Measurements from ENCODE around the gene SMYD3. TPM values are rescaled to one million over a fixed set of nuclear protein-coding genes. Genes with fewer than 3 reads are reported as not detected.

SMYD3 gene
- polyA plus RNA-seq, 1 donor from 2014 or later: 48.6 TPM

DNA sequence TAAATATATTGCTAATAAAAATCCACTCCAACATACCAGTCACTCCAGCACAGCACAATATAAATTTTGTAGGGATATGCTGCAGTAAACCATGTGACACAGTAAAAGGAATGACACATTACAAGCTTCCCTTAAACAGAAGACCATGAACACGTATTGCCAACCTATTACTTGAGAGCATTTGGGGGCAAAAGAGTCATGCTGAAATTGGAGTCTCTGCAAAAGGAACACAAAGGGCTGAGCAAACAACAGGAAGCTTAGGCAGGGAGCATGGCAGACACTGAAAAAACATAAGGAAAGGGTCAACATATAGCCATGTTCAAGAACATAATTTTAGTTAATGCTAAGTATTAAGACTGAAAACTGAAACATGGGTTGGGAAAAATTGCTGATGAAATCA is 214.5 kb downstream of the SMYD3 start:
- no peak for TF ChIP-seq POLR2AphosphoS5 (IDR thresholded peaks at IDR 0.05)
- no peak overlapping the region for H3K4me3 ChIP-seq (ENCODE audit: low read length)
- no peak overlapping the region for H3K4me2 ChIP-seq (ENCODE audit: low read length)
- H3K27me3 ChIP-seq (ENCODE audit: insufficient read depth, low read depth, low read length): no peaks in the 10 kb centered on the region
- H3F3A ChIP-seq (ENCODE audit: insufficient read depth, low read length, poor library complexity, severe bottlenecking): no peaks in the 10 kb centered on the region
- H2AFZ ChIP-seq (ENCODE audit: low read depth, low read length): no peak overlapping the region
- no peaks in the 10 kb centered on the region for H3K79me2 ChIP-seq (replicated peaks; ENCODE audit: insufficient read depth, low read length)
- no peaks in the 10 kb centered on the region for H4K20me1 ChIP-seq (ENCODE audit: insufficient read depth)
- H3K9ac ChIP-seq (ENCODE audit: low read length): no peak overlapping the region
- no peaks in the 10 kb centered on the region for H3K9me2 ChIP-seq (ENCODE audit: insufficient read depth, low read length)
- H3K36me3 ChIP-seq (ENCODE audit: insufficient read depth, low read length): no peaks in the 10 kb centered on the region
- no peaks in the 10 kb centered on the region for H3K9me3 ChIP-seq (ENCODE audit: low read length)
- no peak overlapping the region for H3K27ac ChIP-seq (ENCODE audit: low read length)

- Histone ChIP-seq H3K9ac (ENCODE audit: low read length) (no peak overlapping the region), H2AFZ (ENCODE audit: low read depth, low read length) (no peak overlapping the region), H3K9me2 (ENCODE audit: insufficient read depth, low read length) (no peaks in the 10 kb centered on the region), H3K9me3 (ENCODE audit: low read length) (no peaks in the 10 kb centered on the region), H3K27ac (ENCODE audit: low read length) (no peak overlapping the region), H3K4me3 (ENCODE audit: low read length) (no peak overlapping the region), H3F3A (ENCODE audit: insufficient read depth, low read length, poor library complexity, severe bottlenecking) (no peaks in the 10 kb centered on the region), H3K27me3 (ENCODE audit: insufficient read depth, low read depth, low read length) (no peaks in the 10 kb centered on the region), H4K20me1 (ENCODE audit: insufficient read depth) (no peaks in the 10 kb centered on the region), H3K36me3 (ENCODE audit: insufficient read depth, low read length) (no peaks in the 10 kb centered on the region), H3K4me2 (ENCODE audit: low read length) (no peak overlapping the region), H3K79me2 (replicated peaks; ENCODE audit: insufficient read depth, low read length) (no peaks in the 10 kb centered on the region)
- TF ChIP-seq, protein P1, sequence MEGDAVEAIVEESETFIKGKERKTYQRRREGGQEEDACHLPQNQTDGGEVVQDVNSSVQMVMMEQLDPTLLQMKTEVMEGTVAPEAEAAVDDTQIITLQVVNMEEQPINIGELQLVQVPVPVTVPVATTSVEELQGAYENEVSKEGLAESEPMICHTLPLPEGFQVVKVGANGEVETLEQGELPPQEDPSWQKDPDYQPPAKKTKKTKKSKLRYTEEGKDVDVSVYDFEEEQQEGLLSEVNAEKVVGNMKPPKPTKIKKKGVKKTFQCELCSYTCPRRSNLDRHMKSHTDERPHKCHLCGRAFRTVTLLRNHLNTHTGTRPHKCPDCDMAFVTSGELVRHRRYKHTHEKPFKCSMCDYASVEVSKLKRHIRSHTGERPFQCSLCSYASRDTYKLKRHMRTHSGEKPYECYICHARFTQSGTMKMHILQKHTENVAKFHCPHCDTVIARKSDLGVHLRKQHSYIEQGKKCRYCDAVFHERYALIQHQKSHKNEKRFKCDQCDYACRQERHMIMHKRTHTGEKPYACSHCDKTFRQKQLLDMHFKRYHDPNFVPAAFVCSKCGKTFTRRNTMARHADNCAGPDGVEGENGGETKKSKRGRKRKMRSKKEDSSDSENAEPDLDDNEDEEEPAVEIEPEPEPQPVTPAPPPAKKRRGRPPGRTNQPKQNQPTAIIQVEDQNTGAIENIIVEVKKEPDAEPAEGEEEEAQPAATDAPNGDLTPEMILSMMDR (IDR thresholded peaks at IDR 0.05; ENCODE audit: poor library complexity, severe bottlenecking): no peak
- TF ChIP-seq MXI1 (conservative IDR thresholded peaks at IDR 0.05; ENCODE audit: poor library complexity, severe bottlenecking) (no peak), RAD21 (conservative IDR thresholded peaks at IDR 0.05) (no peak)
Measured at GRCh38 chr1:246291127-246291526, 216.0 kb downstream of the SMYD3 start.

DNA sequence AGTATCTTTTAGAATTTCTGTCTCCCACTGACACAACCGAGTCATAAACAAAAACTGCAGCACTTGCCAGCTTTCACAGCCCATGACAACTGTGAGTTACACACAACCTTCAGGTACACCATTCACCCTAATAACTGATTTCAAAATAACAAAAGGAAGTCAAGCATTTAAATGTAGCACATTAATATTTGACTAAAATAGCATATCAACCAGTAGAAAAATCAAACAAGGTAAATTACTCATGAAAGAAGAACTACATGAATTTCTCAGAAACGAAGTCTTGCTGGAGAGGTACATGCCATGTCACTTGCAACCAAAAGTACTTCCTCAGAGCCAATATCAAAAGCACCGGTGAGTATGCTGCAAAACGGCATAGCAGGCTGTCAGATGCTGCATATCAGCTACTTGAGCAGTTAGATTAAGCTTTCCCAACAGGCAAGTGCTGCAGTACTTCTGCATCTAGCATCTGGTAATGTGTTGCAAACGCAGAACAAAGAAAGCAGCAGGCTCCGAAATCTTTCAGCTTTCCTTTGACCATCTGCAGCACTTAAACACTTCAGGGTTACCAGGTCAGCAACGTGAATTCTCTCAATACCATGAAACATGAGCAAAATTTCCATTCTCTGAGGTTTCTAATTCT is 223.2 kb downstream of the SMYD3 start:
- Histone ChIP-seq H3K79me2 (replicated peaks; ENCODE audit: insufficient read depth, low read length) (no peaks in the 10 kb centered on the region), H3K27ac (ENCODE audit: low read length) (peak overlapping the region; percentile 34), H3K9me2 (ENCODE audit: insufficient read depth, low read length) (no peaks in the 10 kb centered on the region), H3K36me3 (ENCODE audit: insufficient read depth, low read length) (no peaks in the 10 kb centered on the region), H3K9me3 (ENCODE audit: low read length) (no peaks in the 10 kb centered on the region), H3K27me3 (ENCODE audit: insufficient read depth, low read depth, low read length) (no peaks in the 10 kb centered on the region), H3K4me3 (ENCODE audit: low read length) (no peak overlapping the region), H3K4me2 (ENCODE audit: low read length) (no peak overlapping the region), H2AFZ (ENCODE audit: low read depth, low read length) (no peak overlapping the region), H3F3A (ENCODE audit: insufficient read depth, low read length, poor library complexity, severe bottlenecking) (no peaks in the 10 kb centered on the region), H3K9ac (ENCODE audit: low read length) (no peak overlapping the region), H4K20me1 (ENCODE audit: insufficient read depth) (no peaks in the 10 kb centered on the region)
- TF ChIP-seq RAD21 (conservative IDR thresholded peaks at IDR 0.05) (no peak), MXI1 (conservative IDR thresholded peaks at IDR 0.05; ENCODE audit: poor library complexity, severe bottlenecking) (no peak), EZH2 (IDR thresholded peaks at IDR 0.05; ENCODE audit: borderline replicate concordance, insufficient read depth, low read length, poor library complexity, severe bottlenecking) (no peak), TAF1 (IDR thresholded peaks at IDR 0.05; ENCODE audit: low read depth) (no peak), POLR2AphosphoS5 (IDR thresholded peaks at IDR 0.05) (no peak), SMC3 (conservative IDR thresholded peaks at IDR 0.05; ENCODE audit: poor library complexity) (no peak), EP300 (conservative IDR thresholded peaks at IDR 0.05; ENCODE audit: poor library complexity, severe bottlenecking) (no peak)
- TF ChIP-seq, protein P2, sequence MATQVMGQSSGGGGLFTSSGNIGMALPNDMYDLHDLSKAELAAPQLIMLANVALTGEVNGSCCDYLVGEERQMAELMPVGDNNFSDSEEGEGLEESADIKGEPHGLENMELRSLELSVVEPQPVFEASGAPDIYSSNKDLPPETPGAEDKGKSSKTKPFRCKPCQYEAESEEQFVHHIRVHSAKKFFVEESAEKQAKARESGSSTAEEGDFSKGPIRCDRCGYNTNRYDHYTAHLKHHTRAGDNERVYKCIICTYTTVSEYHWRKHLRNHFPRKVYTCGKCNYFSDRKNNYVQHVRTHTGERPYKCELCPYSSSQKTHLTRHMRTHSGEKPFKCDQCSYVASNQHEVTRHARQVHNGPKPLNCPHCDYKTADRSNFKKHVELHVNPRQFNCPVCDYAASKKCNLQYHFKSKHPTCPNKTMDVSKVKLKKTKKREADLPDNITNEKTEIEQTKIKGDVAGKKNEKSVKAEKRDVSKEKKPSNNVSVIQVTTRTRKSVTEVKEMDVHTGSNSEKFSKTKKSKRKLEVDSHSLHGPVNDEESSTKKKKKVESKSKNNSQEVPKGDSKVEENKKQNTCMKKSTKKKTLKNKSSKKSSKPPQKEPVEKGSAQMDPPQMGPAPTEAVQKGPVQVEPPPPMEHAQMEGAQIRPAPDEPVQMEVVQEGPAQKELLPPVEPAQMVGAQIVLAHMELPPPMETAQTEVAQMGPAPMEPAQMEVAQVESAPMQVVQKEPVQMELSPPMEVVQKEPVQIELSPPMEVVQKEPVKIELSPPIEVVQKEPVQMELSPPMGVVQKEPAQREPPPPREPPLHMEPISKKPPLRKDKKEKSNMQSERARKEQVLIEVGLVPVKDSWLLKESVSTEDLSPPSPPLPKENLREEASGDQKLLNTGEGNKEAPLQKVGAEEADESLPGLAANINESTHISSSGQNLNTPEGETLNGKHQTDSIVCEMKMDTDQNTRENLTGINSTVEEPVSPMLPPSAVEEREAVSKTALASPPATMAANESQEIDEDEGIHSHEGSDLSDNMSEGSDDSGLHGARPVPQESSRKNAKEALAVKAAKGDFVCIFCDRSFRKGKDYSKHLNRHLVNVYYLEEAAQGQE (IDR thresholded peaks at IDR 0.05; ENCODE audit: borderline replicate concordance): no peak
- TF ChIP-seq, protein P1 (IDR thresholded peaks at IDR 0.05; ENCODE audit: poor library complexity, severe bottlenecking): no peak

Data from neural cell (in vitro differentiated cells).